Panc1 (cell line): ENCODE data around the gene CD99. TPM values are rescaled to one million over a fixed set of nuclear protein-coding genes. Genes with fewer than 3 reads are reported as not detected.

Experiments used
- ATAC-seq: fragments of 200-7000 bp; cut with Tn5 transposase; 2 replicates; pipeline ENCODE4 v1.9.1; 2020; ENCODE audit warnings: mild to moderate bottlenecking, moderate library complexity
- BruUV-seq: library from RNA; stranded (reverse); fragments of 400-500 nt; replicated peaks from 2 replicates; lab custom pipeline; 2021; lab: Mats Ljungman, UMichigan
- CTCF ChIA-PET: fragments of 300-600 bp; sonication (Branson Sonifier 250); formaldehyde crosslinking; loops from one replicate; lab custom pipeline; 2022; ENCODE audit warnings: antibody characterized with exemption; lab: Charles Lee
- POLR2A ChIA-PET: fragments of 300-600 bp; sonication (Branson Sonifier 250); formaldehyde crosslinking; loops from one replicate; lab custom pipeline; 2022; ENCODE audit warnings: antibody characterized with exemption; lab: Charles Lee
- DNase-seq: peaks from one replicate; pipeline ENCODE4 v3.0.0-alpha.2; 2010; ENCODE audit warnings: low read depth, low spot score
- H3K27ac ChIP-seq: 2 replicates; pipeline ENCODE4 v1.5.1; 2011; ENCODE audit warnings: mild to moderate bottlenecking, low read length, inconsistent platforms
- H3K27me3 ChIP-seq: fragments of 200-500 bp; sonication (Bioruptor generic); 2 replicates; pipeline ENCODE4 v1.6.0; 2014; ENCODE audit warnings: low read length, inconsistent platforms; ENCODE audit not compliant: control insufficient read depth, insufficient read depth
- H3K36me3 ChIP-seq: fragments of 200-500 bp; sonication (Bioruptor generic); 2 replicates; pipeline ENCODE4 v1.5.1; 2014; ENCODE audit warnings: inconsistent platforms, mild to moderate bottlenecking, low read length, moderate library complexity; ENCODE audit not compliant: control insufficient read depth, insufficient read depth
- H3K4me1 ChIP-seq: 2 replicates; pipeline ENCODE4 v1.5.1; 2011; ENCODE audit warnings: inconsistent platforms, mild to moderate bottlenecking, low read length, moderate library complexity; ENCODE audit not compliant: control insufficient read depth, insufficient read depth
- H3K4me3 ChIP-seq, 2 experiments: 2 replicates each; pipeline ENCODE4 v1.5.1; 2011 to 2012; ENCODE audit warnings: low read depth in 2 of 2, low read length in 2 of 2, mild to moderate bottlenecking in 2 of 2, inconsistent platforms in 1 of 2, moderate library complexity in 1 of 2
- H3K9me3 ChIP-seq: fragments of 200-500 bp; sonication (Bioruptor generic); 2 replicates; pipeline ENCODE4 v1.5.1; 2014; ENCODE audit warnings: low read depth, mild to moderate bottlenecking, inconsistent platforms, low read length, moderate library complexity; ENCODE audit not compliant: control insufficient read depth, insufficient read depth
- CTCF ChIP-seq: fragments of 450-650 bp; IDR thresholded peaks from 2 replicates; pipeline ENCODE4 v1.5.1; 2017; ENCODE audit warnings: mild to moderate bottlenecking
- POLR2AphosphoS5 ChIP-seq: IDR thresholded peaks from 2 replicates; pipeline ENCODE4 v1.6.1; 2012; ENCODE audit warnings: mild to moderate bottlenecking, low read depth, low read length, moderate library complexity
- REST ChIP-seq, 2 experiments: IDR thresholded peaks; 2 replicates each; pipeline ENCODE4 v1.6.1; 2011 to 2012; ENCODE audit warnings: low read depth in 2 of 2, control low read depth in 1 of 2, low read length in 1 of 2, mild to moderate bottlenecking in 1 of 2, moderate library complexity in 1 of 2; ENCODE audit not compliant: insufficient read depth in 1 of 2
- SIN3A ChIP-seq: IDR thresholded peaks from 2 replicates; pipeline ENCODE4 v1.6.1; 2012; ENCODE audit warnings: low read depth, mild to moderate bottlenecking, low read length, moderate library complexity, borderline replicate concordance; ENCODE audit not compliant: insufficient read depth
- TCF7L2 ChIP-seq: IDR thresholded peaks from 2 replicates; pipeline ENCODE4 v1.6.1; 2011; ENCODE audit warnings: mild to moderate bottlenecking, low read depth, low read length, inconsistent platforms
- in situ Hi-C: cut with HindIII; loops from 2 replicates; pipeline ENCODE4 v1.10.0; 2016; ENCODE audit warnings: low sequenced_read_pairs, low pct_unique_long_range_greater_than_20kb
- intact Hi-C: fragments of 100-400 bp; cut with micrococcal nuclease; formaldehyde crosslinking; loops from one replicate; pipeline ENCODE4 v1.10.0; 2022; ENCODE audit not compliant: unreplicated experiment
- total RNA-seq: library from RNA; stranded (reverse); gene quantifications from one replicate; pipeline ENCODE4 v1.2.1, GENCODE V29; 2021; ENCODE audit not compliant: unreplicated experiment

The CD99 gene
- total RNA-seq, 1 experiment from 2014 or later = 67.6 TPM

GRCh38 chrX:2694914-2695267, 3.8 kb downstream of the CD99 start:
- Histone ChIP-seq H3K9me3 (no peaks in the 10 kb centered on the region), H3K4me1 (no peaks in the 10 kb centered on the region), H3K4me3 (no peak overlapping the region), H3K27ac (no peak overlapping the region), H3K27me3 (no peaks in the 10 kb centered on the region), H3K36me3 (no peaks in the 10 kb centered on the region)
- no TSS peak for BruUV-seq
- no peak for DNase-seq
- intact Hi-C loops (no loop called here), in situ Hi-C loops (no loop called here)
- ChIA-PET POLR2A (no interaction called here), CTCF (no interaction called here)
- no peak for TF ChIP-seq CTCF
- TF ChIP-seq SIN3A = no peak
- TF ChIP-seq TCF7L2 = no peak
- TF ChIP-seq POLR2AphosphoS5 = no peak
- no peak for TF ChIP-seq REST (IDR thresholded peaks at IDR 0.05; ENCODE audit: insufficient read depth in 1 of 2, low read depth in 2 of 2, low read length in 1 of 2)
- no peak for ATAC-seq

DNA sequence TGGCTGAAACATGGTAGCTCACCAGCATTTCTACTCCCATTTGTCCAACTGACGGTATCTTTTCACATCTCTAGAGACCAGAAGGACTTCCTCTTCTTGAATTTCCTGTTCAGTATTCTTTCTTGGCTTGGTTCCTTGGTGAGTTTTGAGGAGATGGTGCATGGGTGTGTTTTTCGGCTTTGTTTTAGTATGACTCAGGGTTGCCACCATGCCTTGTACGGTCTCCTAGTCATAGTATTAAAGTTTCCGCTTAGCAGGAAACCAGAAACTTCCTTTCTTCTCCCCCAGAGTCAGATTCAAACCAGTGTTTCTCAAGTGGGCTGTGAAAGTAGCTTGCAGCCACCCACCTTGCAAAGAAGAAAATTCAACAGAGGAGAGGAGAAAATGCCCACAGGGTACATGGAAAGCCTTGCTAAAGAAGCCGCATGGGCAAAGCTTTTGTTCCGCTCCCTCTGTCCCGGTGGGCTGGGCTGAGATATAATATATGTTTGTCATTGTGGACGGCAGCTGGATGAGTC, 5.7 kb downstream of the CD99 start:
- H3K36me3 ChIP-seq = no peaks in the 10 kb centered on the region
- H3K9me3 ChIP-seq = no peaks in the 10 kb centered on the region
- H3K4me3 ChIP-seq = no peak overlapping the region
- H3K27me3 ChIP-seq = no peaks in the 10 kb centered on the region
- H3K27ac ChIP-seq = no peak overlapping the region
- in situ Hi-C loops = no loop called here
- BruUV-seq = no TSS peak
- TF ChIP-seq CTCF (no peak), REST (IDR thresholded peaks at IDR 0.05; ENCODE audit: insufficient read depth in 1 of 2, low read depth in 2 of 2, low read length in 1 of 2) (no peak), TCF7L2 (no peak), SIN3A (no peak), POLR2AphosphoS5 (no peak)
- no peak for DNase-seq
- ChIA-PET POLR2A (no interaction called here), CTCF (no interaction called here)
- no peaks in the 10 kb centered on the region for H3K4me1 ChIP-seq
- intact Hi-C loops = no loop called here
- no peak for ATAC-seq
